Measurements from ENCODE around the gene MMAB.

- TF ChIP-seq CTCF (IDR thresholded peaks at IDR 0.05) (no peak), POLR2A (IDR thresholded peaks at IDR 0.05) (no peak), POLR2AphosphoS5 (IDR thresholded peaks at IDR 0.05; ENCODE audit: insufficient read depth in 1 of 2, low read depth in 1 of 2) (no peak)
Observed at GRCh38 chr12:109566424-109566823, 6.9 kb downstream of the MMAB start.

Data from vagina (tissue), 2 donors.